Activated CD4-positive, alpha-beta T cell treated with anti-CD3 and anti-CD28 coated beads for 24 hours (primary cell): ENCODE data around the gene LGALS7B.
"Not testable (repeated sequence)": the region's sequence is repeated elsewhere in the genome, so short reads cannot be mapped to it uniquely, and the experiment has no call there.

Experiments used
- DNase-seq, 2 donors: peaks; one replicate each; pipeline ENCODE4 v3.0.0-alpha.2; 2020; ENCODE audit warnings: low read depth in 2 of 2

The LGALS7B gene

GRCh38 chr19:38821230-38821825 is 32.3 kb downstream of the LGALS7B start:
- not testable (repeated sequence) for DNase-seq

- not testable (repeated sequence) for DNase-seq
Observed at GRCh38 chr19:38825936-38826335, 36.9 kb downstream of the LGALS7B start.

- DNase-seq, result no peak
Observed at GRCh38 chr19:38826856-38827551, 38.0 kb downstream of the LGALS7B start.

GRCh38 chr19:38829203-38829602 is 40.2 kb downstream of the LGALS7B start:
- DNase-seq, result not testable (repeated sequence)

- no peak for DNase-seq
Observed at GRCh38 chr19:38830039-38830733, 41.2 kb downstream of the LGALS7B start.

GRCh38 chr19:38831142-38831605 is 42.2 kb downstream of the LGALS7B start:
- DNase-seq, result peak in 1 of 2 donors; percentile 22

- DNase-seq, result no peak
Observed at GRCh38 chr19:38833092-38833425, 44.1 kb downstream of the LGALS7B start.

GRCh38 chr19:38834104-38834490 is 45.1 kb downstream of the LGALS7B start:
- DNase-seq, result no peak

- no peak for DNase-seq
Observed at GRCh38 chr19:38834590-38834989, 45.6 kb downstream of the LGALS7B start.

GRCh38 chr19:38836159-38836982 is 47.4 kb downstream of the LGALS7B start:
- DNase-seq, result no peak

- no peak for DNase-seq
Observed at GRCh38 chr19:38836983-38837626, 48.1 kb downstream of the LGALS7B start.

GRCh38 chr19:38837656-38838121 is 48.7 kb downstream of the LGALS7B start:
- DNase-seq, result no peak

GRCh38 chr19:38838208-38838985 is 49.4 kb downstream of the LGALS7B start:
- DNase-seq, result peak; percentile 49 to 56

- no peak for DNase-seq
Observed at GRCh38 chr19:38838986-38839761, 50.2 kb downstream of the LGALS7B start.

GRCh38 chr19:38839816-38840582 is 51.0 kb downstream of the LGALS7B start:
- no peak for DNase-seq

GRCh38 chr19:38840583-38840968 is 51.6 kb downstream of the LGALS7B start:
- no peak for DNase-seq
